Smooth muscle cell (in vitro differentiated cells): ENCODE data around the gene OR7D4. TPM values are rescaled to one million over a fixed set of nuclear protein-coding genes. Genes with fewer than 3 reads are reported as not detected.

ENCODE experiments used
- DNase-seq: peaks from one replicate; lab custom pipeline; 2025; ENCODE audit not compliant: unreplicated experiment; lab: John Stamatoyannopoulos, UW
- H2AFZ ChIP-seq: fragments of 200-600 bp; sonication (generic); 2 replicates; pipeline ENCODE4 v1.6.0; 2016; ENCODE audit warnings: antibody characterized with exemption, low read depth, mild to moderate bottlenecking
- H3F3A ChIP-seq: fragments of 200-600 bp; sonication (generic); 2 replicates; pipeline ENCODE4 v1.6.0; 2017; ENCODE audit warnings: antibody characterized with exemption, low read depth
- H3K27ac ChIP-seq: fragments of 200-600 bp; sonication (generic); 2 replicates; pipeline ENCODE4 v1.5.1; 2016; ENCODE audit warnings: low read depth, mild to moderate bottlenecking
- H3K27me3 ChIP-seq: fragments of 200-600 bp; sonication (generic); 2 replicates; pipeline ENCODE4 v1.6.1; 2016; ENCODE audit warnings: low read depth, mild to moderate bottlenecking
- H3K36me3 ChIP-seq: fragments of 200-600 bp; sonication (generic); 2 replicates; pipeline ENCODE4 v1.5.1; 2016; ENCODE audit warnings: low read depth
- H3K4me1 ChIP-seq: fragments of 200-600 bp; sonication (generic); 2 replicates; pipeline ENCODE4 v1.5.1; 2016; ENCODE audit warnings: low read depth
- H3K4me2 ChIP-seq: fragments of 200-600 bp; sonication (generic); 2 replicates; pipeline ENCODE4 v1.6.0; 2016; ENCODE audit warnings: mild to moderate bottlenecking
- H3K4me3 ChIP-seq: fragments of 200-600 bp; sonication (generic); 2 replicates; pipeline ENCODE4 v1.5.1; 2016; ENCODE audit warnings: mild to moderate bottlenecking
- H3K79me2 ChIP-seq: fragments of 200-600 bp; sonication (generic); 2 replicates; pipeline ENCODE4 v1.6.0; 2016; ENCODE audit warnings: low read depth, mild to moderate bottlenecking
- H3K9ac ChIP-seq: fragments of 200-600 bp; sonication (generic); 2 replicates; pipeline ENCODE4 v1.6.0; 2016; ENCODE audit warnings: low read depth
- H3K9me3 ChIP-seq: fragments of 200-600 bp; sonication (generic); replicated peaks from 2 replicates; pipeline ENCODE4 v1.5.1; 2016; ENCODE audit warnings: low read depth
- H4K20me1 ChIP-seq: fragments of 200-600 bp; sonication (generic); 2 replicates; pipeline ENCODE4 v1.6.0; 2016; ENCODE audit warnings: low read depth
- CTCF ChIP-seq: fragments of 200-600 bp; sonication (generic); IDR thresholded peaks from 2 replicates; pipeline ENCODE4 v1.5.1; 2017; ENCODE audit warnings: borderline replicate concordance, mild to moderate bottlenecking, antibody characterized with exemption; ENCODE audit not compliant: insufficient read depth, poor library complexity, severe bottlenecking
- WGBS: methylation state at CpG from one replicate; pipeline ENCODE4 v1.1.7; 2016; ENCODE audit warnings: low lambda C conversion rate; 5-methylcytosine and 5-hydroxymethylcytosine counted together
- polyA plus RNA-seq: library from polyadenylated mRNA; unstranded; fragments of >200 nt; fragmentation: Nextera tagmentation; extraction: Ambion mirVana; gene quantifications from 2 replicates; pipeline ENCODE4 v1.2.1, GENCODE V29; 2016
- total RNA-seq: library from RNA; depleted of rRNA; stranded (reverse); fragments of >200 nt; gene quantifications from 2 replicates; pipeline ENCODE4 v1.2.3, GENCODE V29; 2014

Gene OR7D4
- total RNA-seq (not detected in 2 replicates), polyA plus RNA-seq (not detected in 2 replicates)

- no peak within 1 kb of the TSS for H3K9ac ChIP-seq
- H3F3A ChIP-seq, result no peaks in the 10 kb centered on the region
- H3K27me3 ChIP-seq, result no peaks in the 10 kb centered on the region
- H3K79me2 ChIP-seq, result no peaks in the 10 kb centered on the region
- 68% methylated on average over 3 of the region's 3 CpGs for WGBS
- H3K4me2 ChIP-seq, result no peak within 1 kb of the TSS
- H3K27ac ChIP-seq, result no peak within 1 kb of the TSS
- no peak within 1 kb of the TSS for H3K4me3 ChIP-seq
- H4K20me1 ChIP-seq, result no peaks in the 10 kb centered on the region
- peaks cover 3% of the 10 kb centered on the region for H3K9me3 ChIP-seq
- no peaks in the 10 kb centered on the region for H3K36me3 ChIP-seq
- H3K4me1 ChIP-seq, result no peaks in the 10 kb centered on the region
- DNase-seq, result no peak
- TF ChIP-seq CTCF, result no peak
- no peak within 1 kb of the TSS for H2AFZ ChIP-seq
These were observed at the start of gene OR7D4 for GRCh38 chr19:9219489-9219888. Gene OR7D4, minus strand, starts transcription at chr19:9219589. Its CDS starts 4,752 bp downstream, at chr19:9214837.

- no peaks in the 10 kb centered on the region for H3K36me3 ChIP-seq
- H3K4me1 ChIP-seq, result no peaks in the 10 kb centered on the region
- H4K20me1 ChIP-seq, result no peaks in the 10 kb centered on the region
- no peaks in the 10 kb centered on the region for H3K9me3 ChIP-seq
- 70% methylated on average over 5 of the region's 5 CpGs for WGBS
- no peak for DNase-seq
- H3K27ac ChIP-seq, result no peak overlapping the region
- no peak overlapping the region for H3K4me3 ChIP-seq
- no peak overlapping the region for H3K4me2 ChIP-seq
- no peaks in the 10 kb centered on the region for H3K27me3 ChIP-seq
- no peak for TF ChIP-seq CTCF
- no peaks in the 10 kb centered on the region for H3K79me2 ChIP-seq
- H2AFZ ChIP-seq, result no peak overlapping the region
- H3K9ac ChIP-seq, result no peak overlapping the region
- no peaks in the 10 kb centered on the region for H3F3A ChIP-seq
These were observed 31.8 kb upstream of the OR7D4 start for GRCh38 chr19:9251236-9251635.

- Histone ChIP-seq H3K79me2 (no peaks in the 10 kb centered on the region), H2AFZ (no peak within 1 kb of the TSS)
- WGBS, result 74% methylated on average over 1 of the region's 1 CpG
These were observed 31.2 kb upstream of the OR7D4 start, which contains the start of gene OR7E24 for GRCh38 chr19:9250630-9251029. Gene OR7E24, plus strand, starts transcription at chr19:9250930. Its CDS starts 114 bp downstream, at chr19:9251044.

More at GRCh38 chr19:9250630-9251029, 31.2 kb upstream of the OR7D4 start, which contains the start of gene OR7E24:
- no peaks in the 10 kb centered on the region for H3K27me3 ChIP-seq
- no peak for DNase-seq
- H3K9me3 ChIP-seq, result no peaks in the 10 kb centered on the region
- H3K4me2 ChIP-seq, result no peak within 1 kb of the TSS
- TF ChIP-seq CTCF, result no peak
- H3K36me3 ChIP-seq, result no peaks in the 10 kb centered on the region
- no peak within 1 kb of the TSS for H3K27ac ChIP-seq
- H4K20me1 ChIP-seq, result no peaks in the 10 kb centered on the region
- H3K9ac ChIP-seq, result no peak within 1 kb of the TSS
- H3F3A ChIP-seq, result no peaks in the 10 kb centered on the region
- no peaks in the 10 kb centered on the region for H3K4me1 ChIP-seq
- H3K4me3 ChIP-seq, result no peak within 1 kb of the TSS
